GM11168 (cell line): Measurements from ENCODE around the gene PPM1E.
"Not testable (repeated sequence)": the region's sequence is repeated elsewhere in the genome, so short reads cannot be mapped to it uniquely, and the experiment has no call there.

Experiments
- in situ Hi-C: fragments of 300-500 bp; cut with MboI; formaldehyde crosslinking; loops from one replicate; pipeline ENCODE4 v1.12.0; 2022; ENCODE audit warnings: low sequenced_read_pairs; ENCODE audit not compliant: unreplicated experiment

PPM1E gene

DNA sequence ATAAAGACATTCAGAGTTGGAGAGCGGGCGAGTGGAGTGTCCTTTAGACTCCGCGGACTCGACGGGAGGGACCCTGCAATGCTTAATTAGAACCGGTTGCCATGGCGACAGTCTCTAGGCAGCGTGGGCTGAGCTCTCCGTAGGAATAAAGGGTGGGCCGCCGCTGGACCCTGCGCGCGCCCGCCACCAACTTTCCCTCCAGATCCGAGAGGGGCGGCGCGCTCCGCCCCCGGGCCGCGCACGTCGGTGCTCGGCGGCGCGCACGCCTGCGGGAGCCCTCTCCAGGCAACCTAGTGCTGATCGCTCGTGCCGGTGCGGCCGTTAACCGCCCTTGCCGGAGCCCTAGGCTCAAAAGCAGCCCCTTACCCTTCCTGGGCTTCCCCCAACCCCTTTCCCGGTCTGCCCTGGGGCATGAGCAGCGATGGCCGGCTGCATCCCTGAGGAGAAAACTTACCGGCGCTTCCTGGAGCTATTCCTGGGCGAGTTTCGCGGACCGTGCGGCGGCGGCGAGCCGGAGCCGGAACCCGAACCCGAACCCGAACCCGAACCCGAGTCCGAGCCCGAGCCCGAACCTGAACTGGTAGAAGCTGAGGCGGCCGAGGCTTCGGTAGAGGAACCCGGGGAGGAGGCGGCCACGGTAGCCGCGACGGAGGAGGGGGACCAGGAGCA, at the start of gene PPM1E:
PPM1E (plus strand) TSS at position 278 of the 669 bp plus-strand sequence.
- in situ Hi-C loops, result no loop called here

DNA sequence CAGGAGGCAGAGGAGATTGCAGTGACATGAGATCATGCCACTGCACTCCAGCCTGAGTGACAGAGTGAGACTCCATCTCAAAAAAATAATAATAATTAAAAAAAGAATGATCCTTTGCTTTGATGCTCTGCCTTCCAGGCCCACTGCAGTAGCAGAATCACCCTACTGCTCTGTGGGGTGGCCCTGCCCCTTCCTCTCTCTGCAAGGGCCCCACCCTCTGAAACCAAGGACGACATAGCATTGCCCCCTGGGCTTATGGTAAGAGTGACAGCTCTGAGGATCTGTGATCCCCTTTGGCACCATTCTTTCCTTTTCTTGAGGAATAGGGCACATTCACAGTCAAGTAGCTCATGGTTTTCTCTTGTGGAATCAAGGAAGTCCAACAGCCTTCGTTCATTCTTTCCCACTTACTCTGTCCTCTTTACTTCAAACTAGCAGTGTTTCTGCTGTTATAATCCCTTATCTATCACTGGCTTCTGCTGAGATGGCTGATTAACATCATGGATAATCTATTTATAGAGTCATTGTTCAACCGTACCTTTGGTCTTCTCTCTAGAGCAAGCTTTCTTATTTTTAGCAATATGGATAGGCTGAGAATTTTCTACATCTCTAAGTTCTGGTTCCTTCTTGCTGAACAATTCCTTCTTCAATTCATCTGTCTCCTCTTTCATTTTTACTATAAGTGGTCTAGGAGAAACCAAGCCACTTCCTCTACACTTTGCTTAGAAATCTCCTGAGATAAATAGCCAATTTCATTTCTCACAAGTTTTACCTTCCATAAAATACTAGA, 49.1 kb upstream of the PPM1E start:
- in situ Hi-C loops, result no loop called here

DNA sequence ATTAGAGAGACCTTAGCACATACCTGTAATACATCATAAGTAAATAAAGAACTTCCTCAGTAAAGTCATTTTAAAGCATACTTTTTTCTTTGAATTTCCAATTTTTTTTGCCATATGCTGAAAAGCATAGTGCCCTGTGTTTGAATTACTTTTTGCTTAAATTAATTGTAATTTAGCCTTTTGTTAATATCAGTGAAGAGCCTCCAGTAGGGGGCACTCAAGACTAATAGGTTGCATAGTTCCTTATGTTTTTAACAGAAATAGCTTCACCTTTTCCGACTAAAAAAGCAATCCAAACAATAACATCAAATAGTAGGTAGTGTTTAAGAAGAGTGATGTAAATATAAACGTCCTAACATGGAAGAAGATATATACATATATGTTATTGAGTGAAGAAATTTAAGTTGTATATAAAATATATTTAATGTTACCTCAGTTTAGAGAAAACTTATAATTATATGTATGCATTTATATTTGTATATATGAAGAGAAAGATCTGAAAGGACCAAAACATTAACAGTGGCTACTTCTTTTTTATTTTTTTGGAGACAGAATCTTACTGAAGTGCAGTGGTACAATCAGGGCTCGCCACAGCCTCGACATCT, 44.6 kb upstream of the PPM1E start:
- in situ Hi-C loops, result no loop called here

DNA sequence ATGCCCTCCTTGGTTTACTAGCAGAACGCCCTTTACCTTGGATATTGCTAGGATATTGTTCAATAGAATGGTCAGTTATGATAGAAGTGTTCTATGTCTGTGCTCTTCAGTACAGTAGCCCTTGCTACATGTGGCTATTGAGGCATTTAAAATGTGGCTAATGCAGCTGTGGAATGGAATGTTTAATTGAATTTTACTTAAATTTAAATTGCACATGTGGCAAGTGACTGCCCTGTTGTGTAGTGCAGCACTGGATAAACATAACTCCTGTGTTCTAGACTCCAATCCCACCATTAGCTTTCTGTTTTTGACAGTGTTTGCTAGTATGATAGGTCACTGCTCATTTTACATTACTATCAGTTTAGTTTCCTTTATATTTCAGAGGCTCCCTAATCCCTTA, 33.4 kb upstream of the PPM1E start:
- in situ Hi-C loops, result no loop called here

DNA sequence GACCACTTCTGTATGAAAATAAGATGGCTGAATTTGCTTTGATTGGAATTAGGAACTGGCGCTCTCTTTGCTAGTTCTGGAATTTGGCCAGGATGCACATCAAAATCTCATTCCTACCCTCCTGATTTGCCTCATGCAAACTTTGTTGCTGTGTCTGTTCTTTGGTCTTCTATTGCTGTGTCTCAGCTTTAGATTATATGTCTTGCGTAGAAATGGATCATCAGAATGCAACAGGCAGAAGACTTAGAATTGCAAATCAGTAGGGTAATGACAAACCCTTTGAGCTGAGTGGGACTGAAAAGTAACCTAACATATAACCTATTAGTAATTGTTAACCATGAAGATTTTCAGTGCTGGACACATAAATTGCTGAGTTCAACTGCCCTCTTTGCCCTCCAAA, 33.0 kb upstream of the PPM1E start:
- in situ Hi-C loops, result no loop called here

DNA sequence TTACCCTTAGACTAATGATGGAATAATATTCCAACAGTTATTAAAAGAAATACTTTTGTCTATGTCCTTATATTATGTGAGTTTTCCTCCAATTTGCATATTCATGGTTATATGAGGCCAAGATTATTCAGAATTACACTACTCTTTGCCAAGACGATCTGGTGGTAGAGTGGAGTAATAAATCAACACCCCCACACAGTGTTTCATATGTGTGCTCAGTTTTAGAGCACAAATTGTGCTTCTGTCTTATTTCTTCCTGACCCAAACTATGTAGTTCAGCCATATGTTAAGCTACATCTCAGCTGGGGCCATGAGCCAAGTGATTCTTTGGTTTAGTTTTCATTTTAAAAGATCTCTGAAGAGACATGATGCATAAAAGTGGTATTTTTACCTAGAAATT, 26.9 kb upstream of the PPM1E start:
- in situ Hi-C loops, result no loop called here

DNA sequence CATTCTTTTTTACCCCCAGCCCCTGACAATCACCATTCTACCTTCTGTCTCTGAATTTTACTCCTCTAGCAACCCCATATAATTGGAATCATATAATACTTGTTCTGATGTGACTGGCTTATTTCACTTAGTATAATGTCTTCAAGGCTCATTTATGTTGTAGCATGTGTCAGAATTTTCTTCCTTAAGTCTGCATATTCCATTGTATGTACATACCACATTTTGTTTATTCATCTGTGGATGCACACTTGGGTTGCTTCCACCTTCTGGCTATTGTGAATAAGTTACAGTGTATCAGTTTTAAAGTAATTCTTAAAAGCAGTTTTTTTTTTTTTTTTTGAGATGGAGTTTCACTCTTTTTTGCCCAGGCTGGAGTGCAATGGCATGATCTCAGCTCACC, 24.7 kb upstream of the PPM1E start:
- in situ Hi-C loops, result no loop called here

DNA sequence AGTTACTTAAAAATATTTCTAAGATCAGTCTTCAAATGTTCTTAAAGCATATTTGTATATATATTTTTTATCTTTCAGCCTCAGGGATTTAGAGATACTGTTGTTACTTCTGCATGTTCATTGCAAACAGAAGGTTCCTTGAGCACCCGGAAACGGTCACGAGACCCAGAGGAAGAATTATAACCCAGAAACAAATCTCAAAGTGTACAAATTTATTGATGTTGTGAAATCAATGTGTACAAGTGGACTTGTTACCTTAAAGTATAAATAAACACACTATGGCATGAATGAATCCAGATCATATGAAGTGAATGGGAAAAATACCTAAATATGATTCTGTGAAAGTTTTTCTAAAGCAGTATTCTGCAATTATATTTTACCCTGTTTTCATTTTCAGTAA, 21.6 kb upstream of the PPM1E start:
- in situ Hi-C loops, result no loop called here

DNA sequence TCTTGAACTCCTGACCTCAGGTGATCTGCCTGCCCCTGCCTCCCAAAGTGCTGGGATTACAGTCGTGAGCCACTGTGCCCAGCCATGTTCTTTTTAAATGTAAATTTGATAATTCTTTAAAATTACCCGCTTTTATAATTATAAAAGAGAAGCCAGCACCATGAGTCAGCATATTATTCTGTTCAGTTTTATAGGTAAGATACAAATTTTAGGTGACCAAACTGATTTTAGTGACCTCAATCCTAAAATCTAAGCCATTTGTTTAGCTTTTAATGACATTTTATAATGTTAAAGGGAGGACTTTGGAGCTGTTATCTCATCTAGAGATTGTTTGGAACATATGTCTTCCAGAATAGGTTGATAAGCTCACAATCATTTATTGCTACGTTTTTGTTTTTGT, 20.8 kb upstream of the PPM1E start:
- in situ Hi-C loops, result no loop called here

DNA sequence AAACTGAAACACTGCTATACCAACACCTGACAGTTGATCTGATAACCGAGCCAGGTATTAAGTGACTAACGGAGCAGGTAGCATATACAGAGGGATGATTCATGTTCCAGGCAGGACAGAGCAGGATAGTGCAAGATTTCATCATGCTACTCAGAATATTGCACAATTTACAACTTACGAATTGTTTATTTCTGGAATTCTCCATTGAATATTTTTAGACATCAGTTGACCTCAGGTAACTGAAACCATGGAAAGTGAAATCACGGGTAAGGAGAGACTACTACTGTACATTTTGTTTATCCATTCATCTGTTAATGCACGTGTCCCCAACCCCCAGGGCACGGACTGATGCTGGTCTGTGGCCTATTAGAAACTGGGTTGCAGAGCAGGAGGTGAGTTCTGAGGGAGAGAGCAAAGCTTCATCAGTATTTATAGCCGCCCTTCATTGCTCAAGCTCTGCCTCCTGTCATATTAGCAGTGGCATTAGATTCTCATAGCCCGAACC, 14.5 kb upstream of the PPM1E start:
- in situ Hi-C loops, result no loop called here

DNA sequence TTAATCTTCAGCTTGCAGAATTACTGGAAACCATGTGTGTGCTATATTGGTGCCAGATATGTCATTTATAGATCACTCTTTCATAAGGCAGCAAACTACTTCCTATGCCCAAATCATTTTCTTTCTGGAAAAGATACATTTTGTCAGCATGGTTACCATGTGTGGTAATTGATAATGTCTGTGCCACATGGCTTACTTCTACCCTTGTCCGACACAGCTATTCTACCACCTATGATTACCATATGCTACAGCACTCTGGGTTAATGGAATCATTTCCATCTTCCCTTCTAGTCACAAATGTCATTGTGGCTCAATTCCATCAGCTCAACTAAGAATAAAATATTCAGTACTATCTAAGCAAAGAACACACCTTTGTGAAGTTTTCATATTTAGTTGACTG, 8.0 kb upstream of the PPM1E start:
- in situ Hi-C loops, result no loop called here

DNA sequence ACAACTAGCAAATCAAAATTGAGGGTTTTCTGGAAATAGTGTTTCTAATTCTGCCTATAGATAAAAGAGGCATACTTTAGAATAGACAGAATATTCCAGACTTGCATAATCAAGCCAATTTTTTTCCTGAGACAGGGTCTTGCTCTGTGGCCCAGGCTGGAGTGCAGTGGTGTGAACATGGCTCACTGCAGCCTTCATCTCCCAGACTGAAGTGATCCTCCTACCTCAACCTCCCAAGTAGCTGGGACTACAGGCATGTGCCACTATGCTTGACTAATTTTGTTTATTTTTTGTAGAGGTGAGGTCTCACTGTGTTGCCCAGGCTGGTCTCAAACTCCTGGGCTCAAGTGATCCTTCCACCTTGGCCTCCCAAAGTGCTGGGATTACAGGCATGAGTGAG, 6.0 kb upstream of the PPM1E start:
- in situ Hi-C loops, result not testable (repeated sequence)

DNA sequence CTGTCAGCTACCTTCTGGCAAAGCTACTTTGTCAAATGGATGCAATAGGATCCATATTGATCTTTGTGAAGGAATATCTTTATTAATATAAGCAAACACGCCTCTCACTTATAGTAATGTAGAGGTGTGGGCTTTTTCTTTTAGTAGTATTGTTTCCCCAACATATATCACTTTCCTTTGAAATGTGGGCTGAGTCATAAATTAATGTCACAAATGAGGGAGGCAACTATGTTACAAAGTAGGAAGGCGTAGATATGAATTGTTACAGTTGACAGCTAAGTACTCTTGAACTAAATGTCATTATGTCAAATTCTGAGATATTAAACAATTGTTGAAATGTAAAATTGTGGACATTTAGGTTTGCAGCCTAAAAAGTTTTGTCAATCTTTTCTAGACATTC, 2.6 kb upstream of the PPM1E start:
- in situ Hi-C loops, result no loop called here

DNA sequence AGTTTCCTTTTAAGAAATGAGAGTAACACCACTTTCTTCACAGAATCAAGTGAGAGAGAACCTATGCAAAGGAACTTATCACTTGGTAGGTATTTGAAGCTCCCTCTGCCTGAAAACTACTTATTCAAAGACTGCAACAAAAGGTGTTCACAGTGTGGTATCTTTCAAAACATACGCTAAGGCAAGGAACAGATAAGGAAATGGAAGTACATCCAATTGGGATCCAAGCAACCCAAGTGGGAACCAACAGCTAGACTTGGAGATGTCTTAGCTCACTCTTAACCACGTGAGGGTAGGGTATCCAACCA, 431 bp upstream of the PPM1E start:
- in situ Hi-C loops, result no loop called here

DNA sequence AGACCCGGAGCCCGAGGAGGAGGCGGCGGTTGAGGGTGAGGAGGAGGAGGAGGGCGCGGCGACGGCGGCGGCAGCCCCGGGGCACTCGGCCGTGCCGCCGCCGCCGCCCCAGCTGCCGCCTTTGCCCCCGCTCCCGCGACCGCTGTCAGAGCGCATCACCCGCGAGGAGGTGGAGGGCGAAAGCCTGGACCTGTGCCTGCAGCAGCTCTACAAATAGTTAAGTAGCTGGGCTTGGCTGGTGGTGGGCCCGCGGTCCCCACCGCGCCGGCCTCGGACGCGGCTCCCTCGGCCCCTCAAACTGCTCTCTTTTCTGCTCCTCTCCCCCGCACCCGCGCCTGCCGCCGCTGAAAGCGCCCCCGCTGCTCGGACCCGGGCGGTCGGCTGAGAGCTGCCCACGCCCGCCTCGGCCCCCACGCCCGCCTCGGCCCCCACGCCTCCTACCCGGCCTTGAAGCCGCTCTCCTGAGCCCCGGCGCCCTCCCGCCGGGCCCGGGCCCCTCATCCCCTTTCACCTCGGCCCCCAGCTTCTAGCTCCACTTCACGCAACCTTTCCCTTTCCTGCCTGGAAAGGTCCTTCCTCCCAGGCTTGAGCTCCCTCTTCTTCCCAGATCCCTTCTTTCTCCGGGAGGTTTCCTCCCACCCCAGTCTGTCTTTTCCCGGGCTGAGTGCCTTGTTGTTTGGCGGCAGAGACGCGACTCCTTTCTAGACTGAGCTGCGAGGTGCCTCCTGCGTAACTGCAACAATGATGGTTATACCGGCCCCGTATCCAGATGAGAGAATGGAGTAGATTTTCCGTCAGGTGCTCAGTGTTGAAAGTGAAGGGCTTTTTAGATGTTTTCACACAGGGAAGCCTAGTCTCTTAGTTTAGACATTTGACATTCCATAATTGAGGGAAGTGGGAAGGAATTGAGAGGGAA, 850 bp downstream of the PPM1E start:
- in situ Hi-C loops, result no loop called here

DNA sequence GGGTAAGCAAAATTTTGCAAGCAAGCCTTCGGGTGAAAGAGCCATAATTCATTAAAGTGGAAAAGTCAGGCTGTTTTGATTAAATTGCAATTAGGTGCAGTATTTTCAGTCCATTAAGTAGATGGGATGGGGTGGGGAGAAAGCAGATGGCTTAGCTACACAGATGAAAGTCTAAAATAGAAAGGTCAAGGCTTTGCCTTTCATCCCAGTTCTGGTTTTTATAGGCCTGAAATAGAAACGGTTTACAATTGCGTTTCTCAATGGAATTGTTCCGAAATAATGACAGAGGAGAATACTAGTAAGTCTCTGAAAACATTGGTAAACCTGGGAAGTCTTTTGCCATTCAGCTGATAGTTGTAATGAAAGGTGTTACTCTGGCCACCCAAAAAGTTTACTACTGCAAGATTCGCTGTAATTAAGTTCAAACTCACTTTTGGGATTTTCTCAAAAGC, 1.5 kb downstream of the PPM1E start:
- in situ Hi-C loops, result no loop called here

DNA sequence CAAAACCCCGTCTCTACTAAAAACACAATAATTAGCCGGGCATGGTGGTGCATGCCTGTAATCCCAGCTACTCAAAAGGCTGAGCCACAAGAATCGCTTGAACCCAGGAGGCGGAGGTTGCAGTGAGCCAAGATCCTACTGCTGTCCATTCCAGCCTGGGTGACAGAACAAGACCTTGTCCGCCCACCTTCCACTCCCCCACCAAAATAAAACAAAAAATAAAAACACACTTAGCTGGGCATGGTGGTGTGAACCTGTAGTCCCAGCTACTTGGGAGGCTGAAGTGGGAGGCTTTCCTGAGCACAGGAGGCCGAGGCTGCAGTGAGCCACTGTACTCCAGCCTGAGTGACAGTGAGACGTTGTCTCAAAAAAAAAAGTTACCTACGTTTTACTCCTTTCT, 3.2 kb downstream of the PPM1E start:
- in situ Hi-C loops, result no loop called here

DNA sequence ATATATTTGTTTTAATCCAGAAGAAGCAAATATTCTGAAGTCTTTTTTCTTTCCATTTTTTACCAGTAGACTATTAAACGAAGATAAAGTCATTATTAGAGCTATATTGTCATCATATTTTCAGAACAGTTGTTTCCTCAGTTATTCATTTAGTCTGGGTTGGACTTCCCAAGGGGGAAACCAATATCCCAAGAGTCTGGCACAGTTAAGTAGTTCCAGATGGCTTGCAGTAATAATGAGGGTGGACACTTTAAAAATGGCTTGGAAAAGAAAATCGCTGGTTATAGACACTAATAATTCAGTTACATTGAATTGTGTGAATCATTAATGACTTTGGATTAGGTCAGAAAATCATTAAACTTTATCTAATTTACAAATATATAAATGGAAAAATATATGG, 3.9 kb downstream of the PPM1E start:
- in situ Hi-C loops, result no loop called here

DNA sequence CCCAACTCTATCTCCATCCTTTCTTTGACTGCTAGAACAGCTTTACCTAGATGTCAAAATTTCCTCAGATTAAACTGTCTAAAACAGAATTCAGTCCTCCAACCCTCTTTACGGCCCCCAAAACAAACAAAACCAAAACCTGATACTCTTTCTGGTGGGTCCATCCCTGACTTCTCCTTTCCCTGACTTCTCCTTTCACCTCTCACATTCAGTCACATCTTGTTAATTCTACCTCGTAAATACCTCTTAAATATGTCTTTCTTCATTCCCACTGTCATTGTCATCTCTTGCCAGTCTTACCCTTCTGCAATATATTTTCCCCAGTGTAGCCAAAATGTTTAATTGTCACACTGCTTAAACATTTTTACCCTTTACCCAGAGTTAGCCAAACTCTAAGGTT, 4.6 kb downstream of the PPM1E start:
- in situ Hi-C loops, result no loop called here

DNA sequence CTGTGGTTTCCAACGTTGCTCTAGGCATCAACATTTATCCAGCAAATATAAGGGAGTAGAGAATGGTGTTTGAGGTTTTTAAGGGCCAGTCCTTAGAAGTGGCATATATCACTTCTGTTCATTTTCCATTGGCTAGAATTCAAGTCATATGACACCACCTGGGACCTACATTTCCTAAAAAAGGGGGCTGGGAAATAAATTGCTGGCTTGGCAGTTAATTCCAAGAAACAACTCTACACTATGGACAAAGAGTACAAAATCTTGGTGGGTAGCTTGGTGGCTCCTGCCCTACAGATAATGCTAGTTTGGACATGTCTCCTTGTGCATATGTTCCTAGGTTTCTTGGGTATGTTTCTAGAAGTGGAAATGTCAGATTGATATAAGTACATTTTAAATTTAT, 7.6 kb downstream of the PPM1E start:
- in situ Hi-C loops, result no loop called here

DNA sequence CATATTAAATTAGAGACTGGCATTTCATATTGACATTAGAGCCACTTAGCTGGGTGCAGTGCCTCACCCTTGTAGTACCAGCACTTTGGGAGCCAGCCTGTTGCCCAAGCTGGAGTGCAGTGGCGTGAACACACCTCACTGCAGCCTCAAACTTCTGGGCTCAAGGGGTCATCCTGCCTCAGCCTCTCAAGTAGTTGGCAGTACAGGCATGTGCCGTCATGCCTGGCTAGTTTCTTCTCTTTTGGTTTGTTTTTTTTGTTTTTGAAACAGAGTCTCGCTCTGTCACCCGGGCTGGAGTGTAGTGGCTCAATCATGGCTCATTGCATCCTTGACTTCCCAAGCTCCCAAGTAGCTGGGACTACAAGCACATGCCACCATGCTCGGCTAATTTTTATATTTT, 8.7 kb downstream of the PPM1E start:
- in situ Hi-C loops, result no loop called here
